Loucy (cell line): ENCODE results near the gene DKKL1.

Experiments
- EZH2phosphoT487 ChIP-seq: fragments of 200-600 bp; IDR thresholded peaks from 2 replicates; pipeline ENCODE4 v1.6.1; 2018; ENCODE audit warnings: antibody characterized with exemption, mild to moderate bottlenecking, moderate library complexity, borderline replicate concordance
- TF ChIP-seq, protein P1 (sequence below): fragments of 200-600 bp; sonication (generic); conservative IDR thresholded peaks from 2 replicates; pipeline ENCODE4 v1.5.1; 2014; ENCODE audit warnings: mild to moderate bottlenecking, antibody characterized with exemption, low read length

DNA sequence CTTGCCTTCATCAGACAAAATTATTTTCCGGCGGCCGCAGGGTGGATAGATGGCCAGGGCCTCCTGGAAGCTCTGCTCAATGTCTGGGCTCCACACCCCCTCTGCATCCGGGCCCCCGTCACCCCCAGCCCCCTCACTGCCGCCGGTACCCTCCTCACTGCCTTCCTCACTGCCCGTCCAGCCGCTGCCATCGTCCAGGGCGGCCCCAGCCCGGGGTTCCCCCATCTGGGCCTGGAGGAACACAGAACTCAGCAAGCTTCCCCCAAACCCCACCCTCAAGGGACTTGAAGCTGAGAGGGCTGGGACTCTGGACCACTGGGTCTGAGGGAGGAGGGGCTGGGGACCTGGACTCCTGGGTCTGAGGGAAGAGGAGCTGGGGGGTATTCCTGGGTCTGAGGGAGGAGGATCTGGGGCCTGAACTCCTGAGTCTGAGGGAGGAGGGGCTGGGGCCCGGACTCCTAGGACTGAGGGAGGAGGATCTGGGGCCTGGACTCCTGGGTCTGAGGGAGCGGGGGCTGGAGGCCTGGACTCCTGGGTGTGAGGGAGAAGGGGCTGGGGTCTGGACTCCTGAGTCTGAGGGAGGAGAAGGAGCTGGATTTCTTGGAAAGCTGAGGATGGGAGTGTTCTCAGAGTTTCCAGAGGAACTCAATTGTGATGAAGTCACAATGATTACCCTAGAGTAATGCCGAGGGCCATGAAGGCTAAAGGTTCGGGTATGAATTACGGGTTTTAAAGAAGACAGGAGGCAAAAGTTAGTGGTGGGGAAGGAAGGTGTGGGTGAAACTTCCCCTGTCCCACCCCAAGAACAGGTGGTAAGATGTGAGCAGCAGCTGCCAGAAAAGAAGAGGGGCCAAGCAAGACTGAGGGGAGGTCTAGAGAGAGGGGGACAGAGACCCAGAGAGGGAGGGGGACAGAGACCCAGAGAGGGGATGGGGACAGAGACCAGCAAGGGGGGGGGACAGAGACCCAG, 3.5 kb upstream of the DKKL1 start:
- TF ChIP-seq, protein P1, sequence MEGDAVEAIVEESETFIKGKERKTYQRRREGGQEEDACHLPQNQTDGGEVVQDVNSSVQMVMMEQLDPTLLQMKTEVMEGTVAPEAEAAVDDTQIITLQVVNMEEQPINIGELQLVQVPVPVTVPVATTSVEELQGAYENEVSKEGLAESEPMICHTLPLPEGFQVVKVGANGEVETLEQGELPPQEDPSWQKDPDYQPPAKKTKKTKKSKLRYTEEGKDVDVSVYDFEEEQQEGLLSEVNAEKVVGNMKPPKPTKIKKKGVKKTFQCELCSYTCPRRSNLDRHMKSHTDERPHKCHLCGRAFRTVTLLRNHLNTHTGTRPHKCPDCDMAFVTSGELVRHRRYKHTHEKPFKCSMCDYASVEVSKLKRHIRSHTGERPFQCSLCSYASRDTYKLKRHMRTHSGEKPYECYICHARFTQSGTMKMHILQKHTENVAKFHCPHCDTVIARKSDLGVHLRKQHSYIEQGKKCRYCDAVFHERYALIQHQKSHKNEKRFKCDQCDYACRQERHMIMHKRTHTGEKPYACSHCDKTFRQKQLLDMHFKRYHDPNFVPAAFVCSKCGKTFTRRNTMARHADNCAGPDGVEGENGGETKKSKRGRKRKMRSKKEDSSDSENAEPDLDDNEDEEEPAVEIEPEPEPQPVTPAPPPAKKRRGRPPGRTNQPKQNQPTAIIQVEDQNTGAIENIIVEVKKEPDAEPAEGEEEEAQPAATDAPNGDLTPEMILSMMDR = no peak
- TF ChIP-seq EZH2phosphoT487 = no peak
